Uterus (tissue), 4 donors: ENCODE data around the gene MT1E. TPM values are rescaled to one million over a fixed set of nuclear protein-coding genes. Genes with fewer than 3 reads are reported as not detected.

Experiments
- DNase-seq, 2 donors: peaks; one replicate each; pipeline ENCODE4 v3.0.0-alpha.2; 2019 to 2020
- H3K27ac ChIP-seq, 2 donors: fragments of 200-600 bp; sonication (generic); 1 replicate in 1 of 2; 2 replicates in 1 of 2; pipeline ENCODE4 v1.5.1; 2016 to 2018
- H3K27me3 ChIP-seq, 2 donors: fragments of 200-600 bp; sonication (generic); one replicate each; pipeline ENCODE4 v1.5.1; 2018 to 2019; ENCODE audit warnings: control low read depth in 1 of 2
- H3K36me3 ChIP-seq, 2 donors: fragments of 200-600 bp; sonication (generic); one replicate each; pipeline ENCODE4 v1.5.1; 2019; ENCODE audit warnings: control low read depth in 1 of 2
- H3K4me1 ChIP-seq, 2 donors: fragments of 200-600 bp; sonication (generic); one replicate each; pipeline ENCODE4 v1.5.1; 2018 to 2019; ENCODE audit warnings: control low read depth in 1 of 2
- H3K4me3 ChIP-seq, 2 donors: fragments of 200-600 bp; sonication (generic); 1 replicate in 1 of 2; 2 replicates in 1 of 2; pipeline ENCODE4 v1.5.1; 2018 to 2019; ENCODE audit warnings: mild to moderate bottlenecking in 1 of 2
- H3K9me3 ChIP-seq, 2 donors: fragments of 200-600 bp; sonication (generic); one replicate each; pipeline ENCODE4 v1.5.1; 2019; ENCODE audit warnings: control low read depth in 1 of 2
- CTCF ChIP-seq, 4 experiments: fragments of 200-600 bp in 2 of 4; fragments of 450-650 bp in 2 of 4; sonication (generic) in 2 of 4; IDR thresholded peaks; one replicate each; pipeline ENCODE4 v1.5.1; 2016 to 2019; ENCODE audit warnings: antibody characterized with exemption in 4 of 4, mild to moderate bottlenecking in 2 of 4, moderate library complexity in 1 of 4
- POLR2A ChIP-seq, 2 donors: fragments of 450-650 bp; IDR thresholded peaks; one replicate each; pipeline ENCODE4 v1.6.1; 2016; ENCODE audit warnings: antibody characterized with exemption in 2 of 2, mild to moderate bottlenecking in 1 of 2, moderate library complexity in 1 of 2
- intact Hi-C: fragments of 100-400 bp; cut with DNase I; formaldehyde crosslinking; loops from one replicate; pipeline ENCODE4 v1.15.1; 2023; ENCODE audit warnings: low total_unique reads
- total RNA-seq, 4 donors: library from RNA; depleted of rRNA in 3 of 4; stranded (reverse); fragments of >200 nt in 3 of 4; gene quantifications; one replicate each; pipeline versions ENCODE4 v1.1.0 to v1.2.4, GENCODE V29; 2014 to 2023
- donor health status: DM: yes; HTN: yes; CAD: no.

Gene MT1E
- total RNA-seq, 4 donors from 2014 or later, result 0.48 to 51.9 (median 51.2) TPM; not detected in 1

GRCh38 chr16:56652600-56652999 lies 27.0 kb downstream of the MT1E start:
- Histone ChIP-seq H3K27me3 (peaks cover 0 to 3% of the 10 kb centered on the region in 2 donors), H3K4me1 (no peaks in the 10 kb centered on the region), H3K4me3 (no peak overlapping the region), H3K36me3 (no peaks in the 10 kb centered on the region), H3K9me3 (no peaks in the 10 kb centered on the region), H3K27ac (no peak overlapping the region)
- intact Hi-C loops, result no loop called here
- no peak for DNase-seq
- no peak for TF ChIP-seq CTCF (IDR thresholded peaks at IDR 0.05)
- TF ChIP-seq POLR2A (IDR thresholded peaks at IDR 0.05), result no peak

- H3K9me3 ChIP-seq, result no peaks in the 10 kb centered on the region
- peaks cover 0 to 1% of the 10 kb centered on the region in 2 donors for H3K27me3 ChIP-seq
- no peaks in the 10 kb centered on the region for H3K36me3 ChIP-seq
- H3K4me1 ChIP-seq, result peaks cover 0 to 1% of the 10 kb centered on the region in 2 donors
- no peak for DNase-seq
- TF ChIP-seq POLR2A (IDR thresholded peaks at IDR 0.05) (no peak), CTCF (IDR thresholded peaks at IDR 0.05) (no peak)
- no peak overlapping the region for H3K27ac ChIP-seq
- no peak overlapping the region for H3K4me3 ChIP-seq
- intact Hi-C loops, result no loop called here
Observed at GRCh38 chr16:56653218-56653617, 27.6 kb downstream of the MT1E start.

GRCh38 chr16:56657555-56658326 lies 32.2 kb downstream of the MT1E start, which contains the start of gene MT1F:
MT1F (plus strand) TSS chr16:56657959; CDS start chr16:56658059, 100 bp downstream.
- Histone ChIP-seq H3K4me3 (peak within 1 kb of the TSS; percentile 12 to 22), H3K4me1 (peaks cover 0 to 5% of the 10 kb centered on the region in 2 donors), H3K27me3 (peaks cover 0 to 12% of the 10 kb centered on the region in 2 donors), H3K9me3 (no peaks in the 10 kb centered on the region), H3K27ac (no peak within 1 kb of the TSS), H3K36me3 (no peaks in the 10 kb centered on the region)
- no peak for TF ChIP-seq POLR2A (IDR thresholded peaks at IDR 0.05)
- intact Hi-C loops, result no loop called here
- DNase-seq, result peak; percentile 36 to 55

- Histone ChIP-seq H3K27ac (no peak overlapping the region), H3K9me3 (no peaks in the 10 kb centered on the region), H3K4me1 (peaks cover 0 to 8% of the 10 kb centered on the region in 2 donors), H3K36me3 (no peaks in the 10 kb centered on the region), H3K4me3 (peak overlapping the region in 1 of 2 donors; percentile 12), H3K27me3 (peaks cover 0 to 18% of the 10 kb centered on the region in 2 donors)
- TF ChIP-seq CTCF (IDR thresholded peaks at IDR 0.05) (no peak), POLR2A (IDR thresholded peaks at IDR 0.05) (no peak)
- DNase-seq, result no peak
- intact Hi-C loops, result no loop called here
Observed at GRCh38 chr16:56658327-56658875, 32.8 kb downstream of the MT1E start.

- no peaks in the 10 kb centered on the region for H3K36me3 ChIP-seq
- no peak overlapping the region for H3K4me3 ChIP-seq
- H3K9me3 ChIP-seq, result no peaks in the 10 kb centered on the region
- peaks cover 0 to 8% of the 10 kb centered on the region in 2 donors for H3K4me1 ChIP-seq
- DNase-seq, result no peak
- intact Hi-C loops, result no loop called here
- H3K27me3 ChIP-seq, result peaks cover 0 to 19% of the 10 kb centered on the region in 2 donors
- H3K27ac ChIP-seq, result no peak overlapping the region
- no peak for TF ChIP-seq CTCF (IDR thresholded peaks at IDR 0.05)
- no peak for TF ChIP-seq POLR2A (IDR thresholded peaks at IDR 0.05)
Observed at GRCh38 chr16:56662357-56663354, 37.1 kb downstream of the MT1E start.
